Activated naive CD8-positive, alpha-beta T cell (primary cell): ENCODE results near the gene TUBGCP2.

Experiments
- H3K27ac Mint-ChIP-seq: one replicate; pipeline ENCODE4 v1.8.0; 2021; ENCODE audit warnings: mixed read lengths
- H3K27me3 Mint-ChIP-seq: one replicate; pipeline ENCODE4 v1.8.0; 2021; ENCODE audit warnings: mixed read lengths
- H3K36me3 Mint-ChIP-seq: one replicate; pipeline ENCODE4 v1.8.0; 2021; ENCODE audit warnings: mixed read lengths
- H3K4me1 Mint-ChIP-seq: one replicate; pipeline ENCODE4 v1.8.0; 2021; ENCODE audit warnings: low read depth, mixed read lengths
- H3K4me3 Mint-ChIP-seq: one replicate; pipeline ENCODE4 v1.8.0; 2021; ENCODE audit warnings: mild to moderate bottlenecking, mixed read lengths
- H3K9me3 Mint-ChIP-seq: one replicate; pipeline ENCODE4 v1.8.0; 2021; ENCODE audit warnings: low read depth, mixed read lengths

TUBGCP2 gene

GRCh38 chr10:133276100-133276434, 32.6 kb downstream of the TUBGCP2 start:
- Mint-ChIP-seq H3K36me3 (no peaks in the 10 kb centered on the region), H3K4me1 (peaks cover 17% of the 10 kb centered on the region), H3K27ac (peak overlapping the region; percentile 66), H3K9me3 (no peaks in the 10 kb centered on the region), H3K27me3 (no peaks in the 10 kb centered on the region), H3K4me3 (peak overlapping the region; percentile 88)

GRCh38 chr10:133275684-133276092, 33.0 kb downstream of the TUBGCP2 start:
- Mint-ChIP-seq H3K4me1 (peaks cover 17% of the 10 kb centered on the region), H3K36me3 (no peaks in the 10 kb centered on the region), H3K4me3 (peak overlapping the region; percentile 88), H3K27me3 (no peaks in the 10 kb centered on the region), H3K9me3 (no peaks in the 10 kb centered on the region), H3K27ac (peak overlapping the region; percentile 66)

- H3K9me3 Mint-ChIP-seq: no peaks in the 10 kb centered on the region
- no peaks in the 10 kb centered on the region for H3K27me3 Mint-ChIP-seq
- peak overlapping the region; percentile 70 for H3K27ac Mint-ChIP-seq
- no peaks in the 10 kb centered on the region for H3K36me3 Mint-ChIP-seq
- H3K4me3 Mint-ChIP-seq: peak overlapping the region; percentile 88
- peaks cover 17% of the 10 kb centered on the region for H3K4me1 Mint-ChIP-seq
Observed at GRCh38 chr10:133274751-133275683, 33.7 kb downstream of the TUBGCP2 start.

- no peak overlapping the region for H3K4me3 Mint-ChIP-seq
- no peaks in the 10 kb centered on the region for H3K9me3 Mint-ChIP-seq
- H3K4me1 Mint-ChIP-seq: peaks cover 16% of the 10 kb centered on the region
- no peak overlapping the region for H3K27ac Mint-ChIP-seq
- H3K36me3 Mint-ChIP-seq: no peaks in the 10 kb centered on the region
- no peaks in the 10 kb centered on the region for H3K27me3 Mint-ChIP-seq
Observed at GRCh38 chr10:133273534-133274143, 35.0 kb downstream of the TUBGCP2 start.

GRCh38 chr10:133272964-133273420, 35.7 kb downstream of the TUBGCP2 start:
- no peak overlapping the region for H3K27ac Mint-ChIP-seq
- no peaks in the 10 kb centered on the region for H3K27me3 Mint-ChIP-seq
- no peaks in the 10 kb centered on the region for H3K9me3 Mint-ChIP-seq
- no peaks in the 10 kb centered on the region for H3K36me3 Mint-ChIP-seq
- H3K4me1 Mint-ChIP-seq: peaks cover 9% of the 10 kb centered on the region
- no peak overlapping the region for H3K4me3 Mint-ChIP-seq

- H3K36me3 Mint-ChIP-seq: no peaks in the 10 kb centered on the region
- H3K27me3 Mint-ChIP-seq: no peaks in the 10 kb centered on the region
- peaks cover 6% of the 10 kb centered on the region for H3K4me1 Mint-ChIP-seq
- H3K4me3 Mint-ChIP-seq: no peak overlapping the region
- H3K9me3 Mint-ChIP-seq: no peaks in the 10 kb centered on the region
- H3K27ac Mint-ChIP-seq: no peak overlapping the region
Observed at GRCh38 chr10:133272301-133272963, 36.2 kb downstream of the TUBGCP2 start.

- Mint-ChIP-seq H3K27me3 (no peaks in the 10 kb centered on the region), H3K27ac (no peak overlapping the region), H3K4me3 (no peak overlapping the region), H3K36me3 (no peaks in the 10 kb centered on the region), H3K4me1 (peaks cover 6% of the 10 kb centered on the region), H3K9me3 (no peaks in the 10 kb centered on the region)
Observed at GRCh38 chr10:133271521-133272300, 37.0 kb downstream of the TUBGCP2 start.

- no peaks in the 10 kb centered on the region for H3K36me3 Mint-ChIP-seq
- no peaks in the 10 kb centered on the region for H3K9me3 Mint-ChIP-seq
- H3K4me3 Mint-ChIP-seq: no peak overlapping the region
- no peak overlapping the region for H3K27ac Mint-ChIP-seq
- peaks cover 5% of the 10 kb centered on the region for H3K4me1 Mint-ChIP-seq
- H3K27me3 Mint-ChIP-seq: no peaks in the 10 kb centered on the region
Observed at GRCh38 chr10:133270773-133271297, 37.8 kb downstream of the TUBGCP2 start.

- Mint-ChIP-seq H3K4me1 (peaks cover 7% of the 10 kb centered on the region), H3K9me3 (no peaks in the 10 kb centered on the region), H3K27me3 (no peaks in the 10 kb centered on the region), H3K4me3 (no peak overlapping the region), H3K36me3 (no peaks in the 10 kb centered on the region), H3K27ac (no peak overlapping the region)
Observed at GRCh38 chr10:133270204-133270603, 38.5 kb downstream of the TUBGCP2 start.

GRCh38 chr10:133269367-133269766, 39.3 kb downstream of the TUBGCP2 start:
- Mint-ChIP-seq H3K36me3 (no peaks in the 10 kb centered on the region), H3K9me3 (no peaks in the 10 kb centered on the region), H3K27ac (no peak overlapping the region), H3K4me3 (no peak overlapping the region), H3K27me3 (no peaks in the 10 kb centered on the region), H3K4me1 (peaks cover 10% of the 10 kb centered on the region)

GRCh38 chr10:133268532-133268931, 40.1 kb downstream of the TUBGCP2 start:
- Mint-ChIP-seq H3K4me1 (peaks cover 18% of the 10 kb centered on the region), H3K9me3 (no peaks in the 10 kb centered on the region), H3K36me3 (no peaks in the 10 kb centered on the region), H3K27me3 (no peaks in the 10 kb centered on the region), H3K4me3 (no peak overlapping the region), H3K27ac (no peak overlapping the region)

GRCh38 chr10:133267829-133268228, 40.8 kb downstream of the TUBGCP2 start:
- Mint-ChIP-seq H3K4me3 (no peak overlapping the region), H3K27ac (no peak overlapping the region), H3K9me3 (no peaks in the 10 kb centered on the region), H3K4me1 (peaks cover 24% of the 10 kb centered on the region), H3K27me3 (no peaks in the 10 kb centered on the region), H3K36me3 (no peaks in the 10 kb centered on the region)

- Mint-ChIP-seq H3K27me3 (no peaks in the 10 kb centered on the region), H3K36me3 (no peaks in the 10 kb centered on the region), H3K9me3 (no peaks in the 10 kb centered on the region), H3K4me3 (no peak overlapping the region), H3K27ac (no peak overlapping the region), H3K4me1 (peaks cover 29% of the 10 kb centered on the region)
Observed at GRCh38 chr10:133267293-133267692, 41.4 kb downstream of the TUBGCP2 start.

- no peaks in the 10 kb centered on the region for H3K36me3 Mint-ChIP-seq
- no peak overlapping the region for H3K4me3 Mint-ChIP-seq
- H3K27ac Mint-ChIP-seq: no peak overlapping the region
- H3K9me3 Mint-ChIP-seq: no peaks in the 10 kb centered on the region
- H3K27me3 Mint-ChIP-seq: no peaks in the 10 kb centered on the region
- H3K4me1 Mint-ChIP-seq: peaks cover 29% of the 10 kb centered on the region
Observed at GRCh38 chr10:133266056-133266795, 42.4 kb downstream of the TUBGCP2 start.
